Fibroblast of skin of left quadriceps (primary cell): Measurements from ENCODE around the gene DEUP1.
"Not testable (repeated sequence)": the region's sequence is repeated elsewhere in the genome, so short reads cannot be mapped to it uniquely, and the experiment has no call there.

Experiments
- DNase-seq, 2 experiments: peaks; one replicate each; pipeline ENCODE4 v3.0.0-alpha.2; 2013; ENCODE audit warnings: low read depth in 2 of 2

DEUP1 gene, protein sequence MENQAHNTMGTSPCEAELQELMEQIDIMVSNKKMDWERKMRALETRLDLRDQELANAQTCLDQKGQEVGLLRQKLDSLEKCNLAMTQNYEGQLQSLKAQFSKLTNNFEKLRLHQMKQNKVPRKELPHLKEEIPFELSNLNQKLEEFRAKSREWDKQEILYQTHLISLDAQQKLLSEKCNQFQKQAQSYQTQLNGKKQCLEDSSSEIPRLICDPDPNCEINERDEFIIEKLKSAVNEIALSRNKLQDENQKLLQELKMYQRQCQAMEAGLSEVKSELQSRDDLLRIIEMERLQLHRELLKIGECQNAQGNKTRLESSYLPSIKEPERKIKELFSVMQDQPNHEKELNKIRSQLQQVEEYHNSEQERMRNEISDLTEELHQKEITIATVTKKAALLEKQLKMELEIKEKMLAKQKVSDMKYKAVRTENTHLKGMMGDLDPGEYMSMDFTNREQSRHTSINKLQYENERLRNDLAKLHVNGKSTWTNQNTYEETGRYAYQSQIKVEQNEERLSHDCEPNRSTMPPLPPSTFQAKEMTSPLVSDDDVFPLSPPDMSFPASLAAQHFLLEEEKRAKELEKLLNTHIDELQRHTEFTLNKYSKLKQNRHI

DNA sequence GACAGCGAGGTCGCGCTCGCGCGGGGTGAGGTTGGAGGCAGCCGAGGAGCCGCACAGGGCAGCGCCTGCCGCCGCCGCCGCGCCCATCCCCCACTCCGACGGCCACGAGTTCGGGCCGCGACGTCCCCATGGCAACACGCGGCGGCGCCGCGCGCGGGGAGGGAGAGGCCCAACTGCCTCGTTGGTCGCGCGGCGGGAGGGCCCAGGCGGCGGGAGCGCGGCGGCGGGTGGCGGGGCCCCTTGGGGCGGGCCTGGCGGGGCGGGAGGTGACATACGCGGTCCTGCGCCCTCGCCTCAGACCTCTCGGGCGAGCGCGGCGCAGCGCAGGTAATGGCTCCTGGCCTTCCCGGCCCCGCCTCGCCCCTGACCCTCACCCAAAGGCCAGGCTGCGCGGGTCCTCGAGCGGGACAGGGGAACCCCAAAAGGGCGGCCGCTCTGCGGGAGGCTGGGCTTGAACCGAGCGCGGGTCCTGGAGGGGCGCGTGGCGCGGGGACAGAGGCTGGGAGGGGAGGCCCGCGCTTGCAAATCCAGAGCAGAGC, at the start of gene DEUP1:
TSS of gene DEUP1 (plus strand) at position 297 of the 539 bp plus-strand sequence. CDS start 1,518 bp downstream, outside the sequence.
- peak in 1 of 2 experiments; percentile 4 for DNase-seq

- DNase-seq: no peak
Measured at GRCh38 chr11:93285430-93285829, 45.1 kb upstream of the DEUP1 start.

GRCh38 chr11:93287434-93287833, 43.1 kb upstream of the DEUP1 start:
- no peak for DNase-seq

GRCh38 chr11:93288079-93288478, 42.5 kb upstream of the DEUP1 start:
- no peak for DNase-seq

GRCh38 chr11:93288767-93289166, 41.8 kb upstream of the DEUP1 start:
- no peak for DNase-seq

- DNase-seq: no peak
Measured at GRCh38 chr11:93289782-93290463, 40.6 kb upstream of the DEUP1 start.

- no peak for DNase-seq
Measured at GRCh38 chr11:93291110-93291509, 39.4 kb upstream of the DEUP1 start.

DNA sequence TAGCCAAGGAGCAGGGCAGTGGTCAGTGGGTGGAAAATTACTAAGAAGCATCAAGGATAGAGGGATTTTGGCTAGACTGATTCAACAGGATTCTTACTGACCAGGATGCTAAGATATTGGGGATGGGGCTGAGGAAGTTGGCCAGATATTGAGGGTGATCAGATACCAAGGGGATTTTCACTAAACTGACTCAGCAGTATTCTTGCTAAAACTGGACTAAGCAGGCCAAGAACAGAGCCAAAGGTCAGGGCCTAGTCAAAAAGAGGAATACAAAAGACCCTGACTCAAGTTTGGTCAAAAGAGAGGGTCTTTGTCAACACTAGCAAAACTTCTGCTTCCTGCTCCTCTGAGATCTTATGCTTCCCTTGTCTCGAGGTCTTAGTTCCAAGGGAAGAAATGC, 38.6 kb upstream of the DEUP1 start:
- DNase-seq: no peak

GRCh38 chr11:93295921-93296575, 34.5 kb upstream of the DEUP1 start:
- no peak for DNase-seq

GRCh38 chr11:93303689-93304088, 26.9 kb upstream of the DEUP1 start:
- no peak for DNase-seq

DNA sequence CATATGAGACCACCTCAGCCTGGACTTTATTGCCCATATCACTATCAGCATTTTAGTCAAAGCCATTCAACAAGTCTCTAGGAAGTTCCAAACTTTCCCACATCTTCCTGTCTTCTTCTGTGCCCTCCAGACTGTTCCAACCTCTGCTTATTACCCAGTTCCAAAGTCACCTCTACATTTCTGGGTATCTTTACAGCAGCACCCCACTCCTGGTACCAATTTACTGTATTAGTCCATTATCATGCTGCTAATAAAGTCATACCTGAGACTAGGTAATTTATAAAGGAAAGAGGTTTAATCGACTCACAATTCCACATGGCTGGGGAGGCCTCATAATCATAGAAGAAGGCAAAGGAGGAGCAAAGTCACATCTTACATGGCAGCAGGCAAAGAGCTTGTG, 16.1 kb upstream of the DEUP1 start:
- not testable (repeated sequence) for DNase-seq

- DNase-seq: no peak
Measured at GRCh38 chr11:93319224-93319839, 11.2 kb upstream of the DEUP1 start.

DNA sequence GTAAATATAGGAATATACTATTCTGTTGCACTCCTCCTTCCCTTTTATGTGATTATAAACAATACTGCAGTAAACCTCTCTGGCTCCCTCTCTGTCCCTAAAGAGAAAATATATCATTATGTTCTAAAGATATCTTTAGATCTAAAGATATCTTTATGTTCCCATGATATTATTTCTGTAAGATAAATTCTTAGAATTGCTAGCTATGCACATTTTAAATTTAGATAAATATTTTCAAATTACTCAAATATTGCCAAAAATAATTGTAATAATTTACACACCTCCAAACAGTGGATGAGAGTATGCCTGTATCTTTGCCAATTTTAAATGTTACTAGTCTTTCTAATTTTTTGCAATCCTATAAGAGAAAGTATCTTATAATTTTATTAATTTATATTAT, 10.3 kb upstream of the DEUP1 start:
- DNase-seq: no peak

- DNase-seq: no peak
Measured at GRCh38 chr11:93322207-93322606, 8.3 kb upstream of the DEUP1 start.

DNA sequence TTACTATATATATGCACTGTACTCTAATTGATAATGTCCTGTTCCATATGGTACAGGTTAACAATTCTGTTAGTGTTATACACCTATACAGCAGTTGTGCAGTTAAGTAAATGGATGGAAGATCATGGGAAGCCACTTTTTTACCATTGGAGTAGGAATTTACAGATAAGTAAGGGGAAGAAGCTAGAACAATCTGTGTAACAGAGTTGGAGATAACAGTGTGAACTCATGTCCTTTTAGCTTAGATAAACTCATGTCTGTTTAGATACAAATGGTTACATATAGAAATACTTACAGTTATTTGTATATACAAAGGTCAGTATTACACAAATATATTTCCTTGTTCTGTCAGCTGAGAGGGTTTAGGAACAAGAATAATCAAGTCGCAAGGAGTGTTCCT, 6.8 kb upstream of the DEUP1 start:
- DNase-seq: no peak

- DNase-seq: no peak
Measured at GRCh38 chr11:93324500-93324899, 6.0 kb upstream of the DEUP1 start.

- no peak for DNase-seq
Measured at GRCh38 chr11:93326681-93327080, 3.9 kb upstream of the DEUP1 start.

DNA sequence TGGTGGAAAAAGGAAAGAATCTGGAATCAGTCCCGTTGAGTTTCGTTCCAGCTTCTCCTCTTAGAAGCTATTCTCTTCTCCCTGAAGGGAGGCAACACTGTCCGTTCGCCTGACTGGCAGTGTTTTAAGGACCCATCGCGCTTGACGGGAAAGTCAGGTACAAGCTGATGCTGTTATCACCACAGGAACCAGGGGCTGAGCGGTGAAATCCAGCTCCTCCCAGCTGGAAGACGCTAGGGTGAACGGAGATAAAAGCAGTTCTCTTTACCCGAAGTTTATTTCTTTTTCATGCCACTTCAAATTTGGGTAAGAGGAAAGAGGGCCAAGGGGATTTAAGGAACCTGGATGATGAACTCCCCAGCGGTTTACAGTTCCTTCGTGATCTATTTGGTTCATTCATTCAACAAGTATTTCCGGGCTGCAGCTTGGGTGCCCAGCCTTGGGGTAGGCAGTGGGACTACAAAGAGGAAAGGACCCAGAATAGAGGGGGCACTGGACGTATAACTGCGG, 551 bp upstream of the DEUP1 start:
- DNase-seq: no peak

DNA sequence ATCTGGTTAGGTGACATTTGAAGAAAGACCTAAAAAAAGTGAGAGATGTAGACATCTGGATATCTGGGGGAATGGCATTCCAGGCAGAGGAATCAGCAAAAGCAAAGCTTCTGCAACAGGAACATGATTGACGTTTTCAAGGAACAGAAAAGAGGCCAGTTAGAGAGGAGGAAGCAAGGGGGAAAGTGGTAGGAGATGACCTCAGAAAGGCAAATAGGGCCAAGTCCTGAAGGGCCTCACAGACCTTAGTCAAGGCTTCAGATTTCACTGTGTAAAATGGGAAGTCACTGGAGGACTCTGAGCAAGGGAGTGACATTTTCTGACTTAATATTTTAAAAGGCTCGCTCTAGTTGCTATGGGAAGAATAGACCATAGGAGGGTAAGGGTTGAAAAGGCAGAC, 9.7 kb downstream of the DEUP1 start:
- DNase-seq: no peak

DNA sequence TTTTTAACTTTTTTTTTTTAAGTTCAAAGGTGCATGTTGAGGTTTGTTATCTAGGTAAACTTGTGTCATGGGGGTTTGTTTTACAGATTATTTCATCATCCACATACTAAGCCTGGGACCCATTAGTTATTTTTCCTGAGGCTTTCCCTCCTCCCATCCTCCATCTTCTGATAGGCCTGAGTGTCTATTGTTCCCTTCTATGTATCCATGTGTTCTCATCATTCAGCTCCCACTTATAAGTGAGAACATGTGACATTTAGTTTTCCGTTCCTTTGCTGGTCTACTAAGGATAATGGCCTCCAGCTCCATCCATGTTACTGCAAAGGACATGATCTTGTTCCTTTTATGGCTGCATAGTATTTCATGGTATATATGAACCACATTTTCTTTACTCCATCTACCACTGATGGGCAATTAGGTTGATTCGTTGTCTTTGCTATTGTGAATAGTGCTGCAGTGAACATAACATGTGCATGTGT, 14.4 kb downstream of the DEUP1 start:
- no peak for DNase-seq

- DNase-seq: no peak
Measured at GRCh38 chr11:93348930-93349329, 18.4 kb downstream of the DEUP1 start.
